GM12878 (cell line): ENCODE measurements around the gene TGFBRAP1. TPM values are rescaled to one million over a fixed set of nuclear protein-coding genes. Genes with fewer than 3 reads are reported as not detected.

ENCODE experiments used
- ATAC-seq: fragments of 200-7000 bp; cut with Tn5 transposase; 3 replicates; pipeline ENCODE4 v1.9.1; 2020; ENCODE audit warnings: mild to moderate bottlenecking, moderate library complexity
- BruUV-seq: library from RNA; stranded (reverse); fragments of 400-500 nt; replicated peaks from 2 replicates; lab custom pipeline; 2021; lab: Mats Ljungman, UMichigan
- CTCF ChIA-PET: fragments of 300-600 bp; sonication (Branson Sonifier 250); formaldehyde crosslinking; extraction: SDS; loops from one replicate; lab custom pipeline; 2021; ENCODE audit warnings: inconsistent platforms; lab: Yijun Ruan, JAX
- POLR2A ChIA-PET: fragments of 350-600 bp; formaldehyde crosslinking; extraction: SDS; loops from one replicate; lab custom pipeline; 2021; ENCODE audit warnings: inconsistent platforms; lab: Charles Lee
- RAD21 ChIA-PET: fragments of 300-600 bp; sonication (Branson Sonifier 250); formaldehyde crosslinking; loops from one replicate; lab custom pipeline; 2023; ENCODE audit warnings: antibody characterized with exemption; ENCODE audit not compliant: unreplicated experiment; lab: Charles Lee
- SMC1A ChIA-PET: fragments of 300-600 bp; sonication (Branson Sonifier 250); formaldehyde crosslinking; loops from one replicate; lab custom pipeline; 2023; ENCODE audit not compliant: unreplicated experiment, uncharacterized antibody; lab: Charles Lee
- DNase-seq: peaks from one replicate; pipeline ENCODE4 v3.0.0-alpha.2; 2011; ENCODE audit warnings: low read depth, low spot score
- FAIRE-seq: peaks from 3 replicates; lab custom pipeline; 2011; peaks lifted over from hg19 to GRCh38; lab: Jason Lieb, UNC
- H2AFZ ChIP-seq: 2 replicates; pipeline ENCODE4 v1.6.0; 2011; ENCODE audit warnings: low read depth, low read length, control low read depth; ENCODE audit not compliant: control insufficient read depth
- H3K27ac ChIP-seq: 2 replicates; pipeline ENCODE4 v1.5.1; 2011; ENCODE audit warnings: control low read depth; ENCODE audit not compliant: control insufficient read depth, insufficient read depth
- H3K27me3 ChIP-seq, 2 experiments: replicated peaks in 1 of 2; 2 replicates each; pipeline versions ENCODE4 v1.6.0 to v1.6.1; 2011; ENCODE audit warnings: low read length in 1 of 2; ENCODE audit not compliant: control insufficient read depth in 2 of 2, insufficient read depth in 2 of 2
- H3K36me3 ChIP-seq, 2 experiments: 2 replicates each; pipeline ENCODE4 v1.5.1; 2011; ENCODE audit warnings: low read length in 1 of 2; ENCODE audit not compliant: control insufficient read depth in 2 of 2, insufficient read depth in 2 of 2
- H3K4me1 ChIP-seq: 2 replicates; pipeline ENCODE4 v1.6.1; 2011; ENCODE audit warnings: mild to moderate bottlenecking, low read length, moderate library complexity, mixed read lengths; ENCODE audit not compliant: control insufficient read depth, insufficient read depth
- H3K4me2 ChIP-seq: 2 replicates; pipeline ENCODE4 v1.6.0; 2011; ENCODE audit warnings: control low read depth; ENCODE audit not compliant: control insufficient read depth, insufficient read depth
- H3K4me3 ChIP-seq: fragments of 200-600 bp; sonication (generic); 2 replicates; pipeline ENCODE4 v1.5.1; 2016
- H3K79me2 ChIP-seq: 2 replicates; pipeline ENCODE4 v1.6.0; 2011; ENCODE audit warnings: low read length; ENCODE audit not compliant: control insufficient read depth, insufficient read depth
- H3K9ac ChIP-seq: 2 replicates; pipeline ENCODE4 v1.8.0; 2011; ENCODE audit warnings: low read length, control low read depth, mixed read lengths; ENCODE audit not compliant: control insufficient read depth, insufficient read depth
- H3K9me3 ChIP-seq: replicated peaks from 3 replicates; pipeline ENCODE4 v1.5.1; 2011; ENCODE audit warnings: mild to moderate bottlenecking, low read length; ENCODE audit not compliant: control insufficient read depth, insufficient read depth
- H4K20me1 ChIP-seq: 2 replicates; pipeline ENCODE4 v1.6.0; 2011; ENCODE audit not compliant: control insufficient read depth, insufficient read depth
- BHLHE40 ChIP-seq, 2 experiments: fragments of 450-650 bp in 1 of 2; IDR thresholded peaks; 2 replicates each; pipeline ENCODE4 v1.6.1; 2011 to 2017; ENCODE audit warnings: low read depth in 2 of 2, borderline replicate concordance in 1 of 2, improper control_type of control experiment in 1 of 2, low read length in 1 of 2, mild to moderate bottlenecking in 1 of 2
- BRCA1 ChIP-seq: IDR thresholded peaks from 2 replicates; pipeline ENCODE4 v1.6.1; 2011; ENCODE audit warnings: low read depth, low read length, improper control_type of control experiment
- DPF2 ChIP-seq: fragments of 450-650 bp; IDR thresholded peaks from 2 replicates; pipeline ENCODE4 v1.6.1; 2017; ENCODE audit warnings: mild to moderate bottlenecking
- E2F4 ChIP-seq: IDR thresholded peaks from 2 replicates; pipeline ENCODE4 v1.6.1; 2012; ENCODE audit warnings: low read depth, low read length, improper control_type of control experiment
- EED ChIP-seq: sonication (generic); IDR thresholded peaks from 2 replicates; pipeline ENCODE4 v1.6.1; 2016; ENCODE audit warnings: antibody characterized with exemption, low read depth
- GATAD2B ChIP-seq: fragments of 450-650 bp; conservative IDR thresholded peaks from 2 replicates; pipeline ENCODE4 v1.6.1; 2017; ENCODE audit warnings: low read depth, mild to moderate bottlenecking, moderate library complexity
- HDAC6 ChIP-seq: fragments of 200-600 bp; sonication (generic); IDR thresholded peaks from one replicate; pipeline ENCODE4 v1.8.0; 2017; ENCODE audit warnings: antibody characterized with exemption; ENCODE audit not compliant: unreplicated experiment
- KAT2A ChIP-seq: conservative IDR thresholded peaks from 2 replicates; pipeline ENCODE4 v1.6.1; 2011; ENCODE audit warnings: low read depth, low read length; ENCODE audit not compliant: control insufficient read depth
- MEF2B ChIP-seq: fragments of 450-650 bp; IDR thresholded peaks from 2 replicates; pipeline ENCODE4 v1.6.1; 2018; ENCODE audit warnings: mild to moderate bottlenecking, moderate library complexity; ENCODE audit not compliant: partially characterized antibody, poor library complexity, severe bottlenecking
- NFYA ChIP-seq: IDR thresholded peaks from 2 replicates; pipeline ENCODE4 v1.6.1; 2011; ENCODE audit warnings: low read depth, mild to moderate bottlenecking, low read length, improper control_type of control experiment, borderline replicate concordance
- NR2C2 ChIP-seq: IDR thresholded peaks from 2 replicates; pipeline ENCODE4 v1.6.1; 2011; ENCODE audit warnings: borderline replicate concordance, low read depth; ENCODE audit not compliant: control insufficient read depth, insufficient read length
- PBX3 ChIP-seq: IDR thresholded peaks from 2 replicates; pipeline ENCODE4 v1.6.1; 2011; ENCODE audit warnings: mild to moderate bottlenecking, low read depth, low read length, moderate library complexity; ENCODE audit not compliant: insufficient replicate concordance
- RAD51 ChIP-seq: fragments of 450-650 bp; IDR thresholded peaks from 2 replicates; pipeline ENCODE4 v1.6.1; 2016; ENCODE audit warnings: moderate library complexity, mild to moderate bottlenecking, inconsistent platforms
- RFX5 ChIP-seq: IDR thresholded peaks from 2 replicates; pipeline ENCODE4 v1.6.1; 2011; ENCODE audit warnings: low read depth, low read length, improper control_type of control experiment
- SMAD5 ChIP-seq: IDR thresholded peaks from 2 replicates; pipeline ENCODE4 v1.6.1; 2016; ENCODE audit warnings: antibody characterized with exemption, low read depth
- SPI1 ChIP-seq: IDR thresholded peaks from 2 replicates; pipeline ENCODE4 v1.6.1; 2011; ENCODE audit warnings: low read depth, mild to moderate bottlenecking, low read length, moderate library complexity, borderline replicate concordance; ENCODE audit not compliant: insufficient read depth
- SRF ChIP-seq, 2 experiments: IDR thresholded peaks; 2 replicates each; pipeline ENCODE4 v1.6.1; 2011; ENCODE audit warnings: low read depth in 2 of 2, low read length in 2 of 2, mild to moderate bottlenecking in 1 of 2, moderate library complexity in 1 of 2
- YY1 ChIP-seq: IDR thresholded peaks from 2 replicates; pipeline ENCODE4 v1.6.1; 2011; ENCODE audit warnings: low read depth, mild to moderate bottlenecking, low read length
- WGBS: methylation state at CpG from one replicate; pipeline ENCODE4 v1.1.6; 2016; ENCODE audit warnings: low lambda C conversion rate; ENCODE audit not compliant: insufficient replicate concordance, insufficient coverage; ENCODE audit errors: missing lambda C conversion rate; 5-methylcytosine and 5-hydroxymethylcytosine counted together
- in situ Hi-C: fragments of 300-500 bp; cut with MboI; formaldehyde crosslinking; loops from 9 replicates; pipeline ENCODE4 v1.14.3; 2018; ENCODE audit warnings: mixed read lengths
- intact Hi-C: fragments of 100-400 bp; cut with micrococcal nuclease; formaldehyde crosslinking; loops from one replicate; pipeline ENCODE4 v1.14.2; 2022; ENCODE audit not compliant: unreplicated experiment
- polyA plus RNA-seq, 11 experiments: library from polyadenylated mRNA; depleted of rRNA in 4 of 11; unstranded in 6 of 11; stranded (reverse) in 5 of 11; fragments of >200 nt; fragmentation: Nextera tagmentation in 4 of 11; fragmentation: Illumina TruSeq in 1 of 11; extraction: Ambion mirVana in 4 of 11; extraction: Trizol in 1 of 11; gene quantifications; 1 replicate in 1 of 11; 2 replicates in 10 of 11; pipeline versions ENCODE4 v1.2.1 to v1.2.3, GENCODE V29; 2011 to 2016; ENCODE audit warnings: inconsistent platforms in 2 of 11, missing spikeins in 2 of 11, low read depth in 1 of 11
- total RNA-seq, 4 experiments: library from RNA; depleted of rRNA in 3 of 4; stranded (reverse); fragments of >200 nt in 3 of 4; fragmentation: Illumina TruSeq in 1 of 4; extraction: Trizol in 1 of 4; gene quantifications; 2 replicates each; pipeline versions ENCODE4 v1.2.1 to v1.2.3, GENCODE V29; 2013 to 2021

Gene TGFBRAP1
- total and polyA plus RNA-seq, 10 of the 15 experiments (the other 5 are each of a cell fraction or from before 2014, with no cell fraction given): 7.9 to 37.4 (median 23.7) TPM

GRCh38 chr2:105269426-105269825, 60.1 kb downstream of the TGFBRAP1 start:
- POLR2A ChIA-PET: no interaction called here
- Histone ChIP-seq H3K27me3 (no peaks in the 10 kb centered on the region), H3K27ac (no peak overlapping the region), H3K4me3 (no peak overlapping the region), H3K9ac (no peak overlapping the region), H3K79me2 (no peaks in the 10 kb centered on the region), H3K4me1 (no peaks in the 10 kb centered on the region), H3K4me2 (no peak overlapping the region), H3K9me3 (no peaks in the 10 kb centered on the region), H2AFZ (no peak overlapping the region), H3K36me3 (peaks cover 26 to 37% of the 10 kb centered on the region in 2 experiments; a peak in 3 of 4 replicates), H4K20me1 (no peaks in the 10 kb centered on the region)
- TF ChIP-seq HDAC6 (no peak), NR2C2 (no peak), SMAD5 (no peak), E2F4 (no peak), BHLHE40 (IDR thresholded peaks at IDR 0.05; ENCODE audit: borderline replicate concordance in 1 of 2, low read depth in 2 of 2, low read length in 1 of 2) (no peak), PBX3 (no peak), RAD51 (no peak), GATAD2B (no peak), BRCA1 (no peak), NFYA (no peak), MEF2B (no peak), SRF (IDR thresholded peaks at IDR 0.05; ENCODE audit: low read depth in 2 of 2, low read length in 2 of 2) (no peak), YY1 (no peak), DPF2 (no peak), KAT2A (no peak), SPI1 (no peak), RFX5 (no peak), EED (no peak)
- no peak for FAIRE-seq
- no TSS peak for BruUV-seq
- in situ Hi-C loops (no loop called here), intact Hi-C loops (no loop called here)
- CTCF ChIA-PET: interaction anchor here (0.6 to 1.6 kb wide), 3 partner anchors 19 to 91 kb away, joined by 3 read pairs; no protein-coding TSS in a partner anchor
- RAD21 ChIA-PET: no interaction called here
- no peak for DNase-seq
- ATAC-seq: no peak
- WGBS: 97% methylated on average over 21 of the region's 21 CpGs
- SMC1A ChIA-PET: no interaction called here
